GM18909 (cell line): ENCODE data around the gene DAZAP2.

Source experiments
- ATAC-seq: cut with Tn5 transposase; IDR thresholded peaks from one replicate; pipeline ENCODE4 v1.9.1; 2021; ENCODE audit warnings: mild to moderate bottlenecking; ENCODE audit not compliant: unreplicated experiment, poor library complexity

DAZAP2 gene

GRCh38 chr12:51238510-51239334 is at the start of gene DAZAP2:
DAZAP2 (plus strand) TSS chr12:51238826; CDS start chr12:51238908, 82 bp downstream.
- peak; percentile 92 for ATAC-seq

- ATAC-seq = no peak
These were observed 48.8 kb upstream of the DAZAP2 start for GRCh38 chr12:51189790-51190355.

GRCh38 chr12:51190820-51191219 is 47.8 kb upstream of the DAZAP2 start:
- no peak for ATAC-seq

- no peak for ATAC-seq
These were observed 46.9 kb upstream of the DAZAP2 start for GRCh38 chr12:51191516-51192283.

GRCh38 chr12:51192284-51192671 is 46.3 kb upstream of the DAZAP2 start:
- no peak for ATAC-seq

GRCh38 chr12:51195841-51196240 is 42.8 kb upstream of the DAZAP2 start:
- ATAC-seq = no peak

GRCh38 chr12:51196547-51196946 is 42.1 kb upstream of the DAZAP2 start:
- ATAC-seq = no peak

- ATAC-seq = no peak
These were observed 40.7 kb upstream of the DAZAP2 start for GRCh38 chr12:51197736-51198567.

- ATAC-seq = no peak
These were observed 39.9 kb upstream of the DAZAP2 start for GRCh38 chr12:51198568-51199365.

- ATAC-seq = no peak
These were observed 39.2 kb upstream of the DAZAP2 start for GRCh38 chr12:51199366-51199945.

GRCh38 chr12:51200156-51200555 is 38.5 kb upstream of the DAZAP2 start:
- no peak for ATAC-seq

- no peak for ATAC-seq
These were observed 37.8 kb upstream of the DAZAP2 start for GRCh38 chr12:51200806-51201205.

- ATAC-seq = no peak
These were observed 35.9 kb upstream of the DAZAP2 start for GRCh38 chr12:51202718-51203117.

GRCh38 chr12:51205350-51205749 is 33.3 kb upstream of the DAZAP2 start:
- ATAC-seq = no peak

- no peak for ATAC-seq
These were observed 30.5 kb upstream of the DAZAP2 start for GRCh38 chr12:51208016-51208660.

- ATAC-seq = no peak
These were observed 29.4 kb upstream of the DAZAP2 start for GRCh38 chr12:51209259-51209658.

- no peak for ATAC-seq
These were observed 27.8 kb upstream of the DAZAP2 start for GRCh38 chr12:51210690-51211395.

GRCh38 chr12:51214895-51215294 is 23.7 kb upstream of the DAZAP2 start:
- ATAC-seq = no peak
